HepG2 (cell line): ENCODE data around the gene L3MBTL1. TPM values are rescaled to one million over a fixed set of nuclear protein-coding genes. Genes with fewer than 3 reads are reported as not detected.

Source experiments
- ATAC-seq: fragments of 200-7000 bp; cut with Tn5 transposase; 3 replicates; pipeline ENCODE4 v1.9.1; 2020; ENCODE audit warnings: mild to moderate bottlenecking, moderate library complexity
- BruUV-seq: library from RNA; stranded (reverse); fragments of 400-500 nt; replicated peaks from 2 replicates; lab custom pipeline; 2021; lab: Mats Ljungman, UMichigan
- CTCF ChIA-PET: fragments of 300-600 bp; formaldehyde crosslinking; extraction: SDS; loops from one replicate; lab custom pipeline; 2021; ENCODE audit warnings: low total read pairs, inconsistent platforms, low intra/inter-chr PET ratio; lab: Yijun Ruan, JAX
- POLR2A ChIA-PET: fragments of 350-600 bp; sonication (Branson Sonifier 250); formaldehyde crosslinking; loops from one replicate; lab custom pipeline; 2020; ENCODE audit warnings: antibody characterized with exemption, inconsistent platforms; lab: Yijun Ruan, JAX
- DNase-seq: peaks from one replicate; pipeline ENCODE4 v3.0.0-alpha.2; 2015; ENCODE audit warnings: low spot score
- FAIRE-seq: peaks from 3 replicates; lab custom pipeline; 2011; peaks lifted over from hg19 to GRCh38; lab: Jason Lieb, UNC
- H2AFZ ChIP-seq: one replicate; pipeline ENCODE4 v1.6.1; 2011; ENCODE audit warnings: low read length, inconsistent platforms
- H3K27ac ChIP-seq: fragments of 300-600 bp; 3 replicates; pipeline ENCODE4 v1.8.0; 2011; ENCODE audit warnings: mixed run types, mild to moderate bottlenecking, mixed read lengths, low read length, inconsistent platforms; ENCODE audit not compliant: insufficient read depth; ENCODE audit errors: extremely low read length
- H3K27me3 ChIP-seq, 2 experiments: fragments of 200-600 bp in 1 of 2; 2 replicates in 1 of 2; 3 replicates in 1 of 2; pipeline versions ENCODE4 v1.6.0 to v1.8.0; 2011; ENCODE audit warnings: low read length in 2 of 2, mild to moderate bottlenecking in 2 of 2, moderate library complexity in 2 of 2, inconsistent platforms in 1 of 2; ENCODE audit not compliant: insufficient read depth in 2 of 2, control insufficient read depth in 1 of 2
- H3K36me3 ChIP-seq, 2 experiments: fragments of 200-600 bp in 1 of 2; replicated peaks in 1 of 2; 2 replicates in 1 of 2; 3 replicates in 1 of 2; pipeline versions ENCODE4 v1.5.1 to v1.8.0; 2011; ENCODE audit warnings: low read length in 2 of 2, inconsistent platforms in 1 of 2; ENCODE audit not compliant: insufficient read depth in 2 of 2, control insufficient read depth in 1 of 2
- H3K4me1 ChIP-seq: 2 replicates; pipeline ENCODE4 v1.5.1; 2012; ENCODE audit warnings: low read length, inconsistent platforms; ENCODE audit not compliant: insufficient read depth
- H3K4me2 ChIP-seq: 2 replicates; pipeline ENCODE4 v1.6.0; 2011; ENCODE audit warnings: low read depth, low read length, inconsistent platforms
- H3K4me3 ChIP-seq, 3 experiments: fragments of 200-600 bp in 1 of 3; sonication (generic), shearing (Covaris generic) in 1 of 3; replicated peaks in 1 of 3; 2 replicates each; pipeline ENCODE4 v1.5.1; 2011 to 2016; ENCODE audit warnings: low read length in 3 of 3, inconsistent platforms in 2 of 3, low read depth in 2 of 3, mild to moderate bottlenecking in 2 of 3, control low read depth in 1 of 3, mixed read lengths in 1 of 3; ENCODE audit not compliant: insufficient read depth in 1 of 3
- H3K79me2 ChIP-seq: one replicate; pipeline ENCODE4 v1.6.1; 2011; ENCODE audit warnings: low read length, inconsistent platforms; ENCODE audit not compliant: insufficient read depth
- H3K9ac ChIP-seq: 2 replicates; pipeline ENCODE4 v1.6.0; 2011; ENCODE audit warnings: mild to moderate bottlenecking, low read depth, low read length, inconsistent platforms; ENCODE audit not compliant: insufficient read depth
- H3K9me3 ChIP-seq: 2 replicates; pipeline ENCODE4 v1.5.1; 2012; ENCODE audit warnings: mild to moderate bottlenecking, low read length
- H4K20me1 ChIP-seq: 2 replicates; pipeline ENCODE4 v1.6.0; 2011; ENCODE audit warnings: inconsistent platforms, mild to moderate bottlenecking, low read length, moderate library complexity; ENCODE audit not compliant: insufficient read depth
- BHLHE40 ChIP-seq: IDR thresholded peaks from 2 replicates; pipeline ENCODE4 v1.6.1; 2011; ENCODE audit warnings: low read length, improper control_type of control experiment
- ETV5 ChIP-seq: IDR thresholded peaks from 2 replicates; pipeline ENCODE4 v1.6.1; 2018; ENCODE audit warnings: missing biosample characterization, missing genetic modification reagents, inconsistent platforms, borderline replicate concordance
- MXI1 ChIP-seq: IDR thresholded peaks from 3 replicates; pipeline ENCODE4 v1.6.1; 2012; ENCODE audit warnings: low read depth, low read length, inconsistent platforms, borderline replicate concordance
- NFIC ChIP-seq: IDR thresholded peaks from 2 replicates; pipeline ENCODE4 v1.6.1; 2012; ENCODE audit warnings: mild to moderate bottlenecking, low read length, inconsistent platforms
- PATZ1 ChIP-seq: sonication (generic); formaldehyde crosslinking; IDR thresholded peaks from 2 replicates; pipeline ENCODE4 v1.4.0; 2020; ENCODE audit warnings: missing genetic modification reagents
- PPARG ChIP-seq: conservative IDR thresholded peaks from 2 replicates; pipeline ENCODE4 v1.6.1; 2016; ENCODE audit warnings: missing biosample characterization, missing genetic modification reagents
- REXO4 ChIP-seq: sonication (generic); formaldehyde crosslinking; IDR thresholded peaks from 2 replicates; pipeline ENCODE4 v1.8.0; 2022; ENCODE audit warnings: missing genetic modification reagents, mild to moderate bottlenecking, borderline replicate concordance
- RXRB ChIP-seq: IDR thresholded peaks from 2 replicates; pipeline ENCODE4 v1.6.1; 2016; ENCODE audit warnings: borderline replicate concordance, missing genetic modification reagents, missing compliant biosample characterization
- SAP130 ChIP-seq: IDR thresholded peaks from 2 replicates; pipeline ENCODE4 v1.6.1; 2016; ENCODE audit warnings: low read depth
- SOX13 ChIP-seq, 3 experiments: fragments of 450-650 bp in 1 of 3; sonication (generic) in 1 of 3; formaldehyde crosslinking in 1 of 3; IDR thresholded peaks in 2 of 3; conservative IDR thresholded peaks in 1 of 3; 2 replicates each; pipeline versions ENCODE4 v1.5.0 to v1.6.1; 2016 to 2020; ENCODE audit warnings: antibody characterized with exemption in 1 of 3, mild to moderate bottlenecking in 1 of 3, missing compliant biosample characterization in 1 of 3, missing genetic modification reagents in 1 of 3, moderate library complexity in 1 of 3
- TEAD2 ChIP-seq: sonication (generic); formaldehyde crosslinking; IDR thresholded peaks from 2 replicates; pipeline ENCODE4 v1.9.0; 2021; ENCODE audit warnings: missing genetic modification reagents
- ZFAT ChIP-seq: sonication (generic); formaldehyde crosslinking; conservative IDR thresholded peaks from 2 replicates; pipeline ENCODE4 v1.8.1; 2023; ENCODE audit warnings: missing genetic modification reagents, inconsistent platforms
- ZNF230 ChIP-seq: sonication (generic); formaldehyde crosslinking; IDR thresholded peaks from 2 replicates; pipeline ENCODE4 v1.4.0; 2020; ENCODE audit warnings: mild to moderate bottlenecking, missing genetic modification reagents
- ZNF556 ChIP-seq: sonication (generic); formaldehyde crosslinking; IDR thresholded peaks from 2 replicates; pipeline ENCODE4 v1.4.0; 2020; ENCODE audit warnings: mild to moderate bottlenecking, missing genetic modification reagents, borderline replicate concordance
- ZNF644 ChIP-seq: IDR thresholded peaks from 2 replicates; pipeline ENCODE4 v1.6.1; 2016; ENCODE audit warnings: low read depth
- ZNF747 ChIP-seq: sonication (generic); formaldehyde crosslinking; IDR thresholded peaks from 2 replicates; pipeline ENCODE4 v1.8.1; 2023; ENCODE audit warnings: missing genetic modification reagents, mild to moderate bottlenecking, borderline replicate concordance
- WGBS: methylation state at CpG from one replicate; pipeline ENCODE4 v1.1.6; 2017; ENCODE audit warnings: low lambda C conversion rate; 5-methylcytosine and 5-hydroxymethylcytosine counted together
- in situ Hi-C: cut with HindIII; loops from 2 replicates; pipeline ENCODE4 v1.10.0; 2017; ENCODE audit warnings: low pct_unique_long_range_greater_than_20kb; ENCODE audit not compliant: extremely low pct_ligation_motif_present
- intact Hi-C: fragments of 100-400 bp; cut with micrococcal nuclease; formaldehyde crosslinking; loops from one replicate; pipeline ENCODE4 v1.10.0; 2022; ENCODE audit not compliant: unreplicated experiment
- polyA plus RNA-seq, 8 experiments: library from polyadenylated mRNA; depleted of rRNA in 3 of 8; stranded (reverse) in 7 of 8; unstranded in 1 of 8; fragments of >200 nt; fragmentation: Illumina TruSeq in 4 of 8; extraction: Trizol in 4 of 8; gene quantifications; 2 replicates each; pipeline versions ENCODE4 v1.2.1 to v1.2.3, GENCODE V29; 2011 to 2016; ENCODE audit warnings: low read depth in 4 of 8, missing spikeins in 1 of 8, mixed read lengths in 1 of 8; ENCODE audit not compliant: insufficient read depth in 1 of 8
- total RNA-seq, 5 experiments: library from RNA; depleted of rRNA; stranded (reverse); fragments of >200 nt; fragmentation: Illumina TruSeq; extraction: Trizol; gene quantifications; 2 replicates each; pipeline ENCODE4 v1.2.3, GENCODE V29; 2016; ENCODE audit warnings: low read depth in 1 of 5
- TF ChIP-seq, protein P1 (sequence below): sonication (generic); formaldehyde crosslinking; conservative IDR thresholded peaks from 2 replicates; pipeline ENCODE4 v1.4.0; 2020; ENCODE audit warnings: missing genetic modification reagents
- TF ChIP-seq, protein P2 (sequence below): fragments of 450-650 bp; IDR thresholded peaks from 2 replicates; pipeline ENCODE4 v1.6.1; 2017
- TF ChIP-seq, protein P3 (sequence below): IDR thresholded peaks from 2 replicates; pipeline ENCODE4 v1.6.1; 2016

Gene L3MBTL1
- total and polyA plus RNA-seq, 2 of the 13 experiments (the other 11 are each of a cell fraction or from before 2014, with no cell fraction given): 9.0 to 17.8 TPM

- POLR2A ChIA-PET: interaction anchor here (0.6 to 4.9 kb wide), 6 partner anchors 13 to 69 kb away, joined by 3 to 92 read pairs (median 6); partner anchors contain the start of gene SGK2
- DNase-seq: peak; percentile 95
- 5% methylated on average over 2 of the region's 2 CpGs for WGBS
- ATAC-seq: peak; percentile 83
- no peak overlapping the region for H2AFZ ChIP-seq
- intact Hi-C loops: loop anchor here (1.0 kb wide), 1 partner anchor 53 kb away; no protein-coding TSS in a partner anchor
- H3K4me2 ChIP-seq: peak overlapping the region; percentile 32; the same call in 1 of the 2 replicates
- H3K9me3 ChIP-seq: no peaks in the 10 kb centered on the region
- peak; percentile 67 for FAIRE-seq
- H3K27me3 ChIP-seq: no peaks in the 10 kb centered on the region
- no peak overlapping the region for H3K4me3 ChIP-seq
- H4K20me1 ChIP-seq: no peaks in the 10 kb centered on the region
- H3K79me2 ChIP-seq: no peaks in the 10 kb centered on the region
- BruUV-seq: no TSS peak
- peak overlapping the region; percentile 46 for H3K27ac ChIP-seq
- H3K4me1 ChIP-seq: peaks cover 36% of the 10 kb centered on the region
- H3K36me3 ChIP-seq: 0 out of 5 replicates have a peak, but pooled peaks cover 0 to 3% of the 10 kb centered on the region in 2 experiments
- no peak overlapping the region for H3K9ac ChIP-seq
- in situ Hi-C loops: no loop called here
- CTCF ChIA-PET: no interaction called here
- TF ChIP-seq ZFAT (no peak), MXI1 (peak; percentile 76; the same call in 1 of the 3 replicates), TEAD2 (CRISPR knock-in tag) (no peak), ETV5 (no peak), ZNF747 (CRISPR knock-in tag) (no peak), ZNF230 (CRISPR knock-in tag) (no peak), SOX13 (IDR thresholded peaks at IDR 0.05) (no peak), SOX13 (CRISPR knock-in tag; conservative IDR thresholded peaks at IDR 0.05 in 1 of 2, IDR thresholded peaks at IDR 0.05 in 1 of 2) (peak in 1 of 2 experiments; percentile 45; a peak in 1 of 4 replicates), SAP130 (CRISPR knock-in tag) (peak; percentile 92), PPARG (CRISPR knock-in tag) (no peak), REXO4 (CRISPR knock-in tag) (no peak), RXRB (CRISPR knock-in tag) (peak; percentile 54; the same call in 1 of the 2 replicates), NFIC (peak; percentile 82), BHLHE40 (peak; percentile 52), ZNF644 (CRISPR knock-in tag) (peak; percentile 55; the same call in 1 of the 2 replicates), ZNF556 (CRISPR knock-in tag) (no peak), PATZ1 (CRISPR knock-in tag) (no peak)
- TF ChIP-seq, protein P1, sequence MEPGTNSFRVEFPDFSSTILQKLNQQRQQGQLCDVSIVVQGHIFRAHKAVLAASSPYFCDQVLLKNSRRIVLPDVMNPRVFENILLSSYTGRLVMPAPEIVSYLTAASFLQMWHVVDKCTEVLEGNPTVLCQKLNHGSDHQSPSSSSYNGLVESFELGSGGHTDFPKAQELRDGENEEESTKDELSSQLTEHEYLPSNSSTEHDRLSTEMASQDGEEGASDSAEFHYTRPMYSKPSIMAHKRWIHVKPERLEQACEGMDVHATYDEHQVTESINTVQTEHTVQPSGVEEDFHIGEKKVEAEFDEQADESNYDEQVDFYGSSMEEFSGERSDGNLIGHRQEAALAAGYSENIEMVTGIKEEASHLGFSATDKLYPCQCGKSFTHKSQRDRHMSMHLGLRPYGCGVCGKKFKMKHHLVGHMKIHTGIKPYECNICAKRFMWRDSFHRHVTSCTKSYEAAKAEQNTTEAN (CRISPR knock-in tag): 0 out of 2 replicates have a peak, but pooled peaks have one; percentile 39
- TF ChIP-seq, protein P2, sequence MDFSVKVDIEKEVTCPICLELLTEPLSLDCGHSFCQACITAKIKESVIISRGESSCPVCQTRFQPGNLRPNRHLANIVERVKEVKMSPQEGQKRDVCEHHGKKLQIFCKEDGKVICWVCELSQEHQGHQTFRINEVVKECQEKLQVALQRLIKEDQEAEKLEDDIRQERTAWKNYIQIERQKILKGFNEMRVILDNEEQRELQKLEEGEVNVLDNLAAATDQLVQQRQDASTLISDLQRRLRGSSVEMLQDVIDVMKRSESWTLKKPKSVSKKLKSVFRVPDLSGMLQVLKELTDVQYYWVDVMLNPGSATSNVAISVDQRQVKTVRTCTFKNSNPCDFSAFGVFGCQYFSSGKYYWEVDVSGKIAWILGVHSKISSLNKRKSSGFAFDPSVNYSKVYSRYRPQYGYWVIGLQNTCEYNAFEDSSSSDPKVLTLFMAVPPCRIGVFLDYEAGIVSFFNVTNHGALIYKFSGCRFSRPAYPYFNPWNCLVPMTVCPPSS: no peak
- TF ChIP-seq, protein P3, sequence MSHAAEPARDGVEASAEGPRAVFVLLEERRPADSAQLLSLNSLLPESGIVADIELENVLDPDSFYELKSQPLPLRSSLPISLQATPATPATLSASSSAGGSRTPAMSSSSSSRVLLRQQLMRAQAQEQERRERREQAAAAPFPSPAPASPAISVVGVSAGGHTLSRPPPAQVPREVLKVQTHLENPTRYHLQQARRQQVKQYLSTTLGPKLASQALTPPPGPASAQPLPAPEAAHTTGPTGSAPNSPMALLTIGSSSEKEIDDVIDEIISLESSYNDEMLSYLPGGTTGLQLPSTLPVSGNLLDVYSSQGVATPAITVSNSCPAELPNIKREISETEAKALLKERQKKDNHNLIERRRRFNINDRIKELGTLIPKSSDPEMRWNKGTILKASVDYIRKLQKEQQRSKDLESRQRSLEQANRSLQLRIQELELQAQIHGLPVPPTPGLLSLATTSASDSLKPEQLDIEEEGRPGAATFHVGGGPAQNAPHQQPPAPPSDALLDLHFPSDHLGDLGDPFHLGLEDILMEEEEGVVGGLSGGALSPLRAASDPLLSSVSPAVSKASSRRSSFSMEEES (CRISPR knock-in tag): peak; percentile 53; the same call in 1 of the 2 replicates
These were observed 76.5 kb downstream of the L3MBTL1 start for GRCh38 chr20:43583982-43584432.
